HG03342 (cell line): Measurements from ENCODE around the gene ROBO4.

Experiments used
- ATAC-seq: cut with Tn5 transposase; IDR thresholded peaks from one replicate; pipeline ENCODE4 v1.9.1; 2021; ENCODE audit warnings: mild to moderate bottlenecking, moderate library complexity; ENCODE audit not compliant: unreplicated experiment

Gene ROBO4

DNA sequence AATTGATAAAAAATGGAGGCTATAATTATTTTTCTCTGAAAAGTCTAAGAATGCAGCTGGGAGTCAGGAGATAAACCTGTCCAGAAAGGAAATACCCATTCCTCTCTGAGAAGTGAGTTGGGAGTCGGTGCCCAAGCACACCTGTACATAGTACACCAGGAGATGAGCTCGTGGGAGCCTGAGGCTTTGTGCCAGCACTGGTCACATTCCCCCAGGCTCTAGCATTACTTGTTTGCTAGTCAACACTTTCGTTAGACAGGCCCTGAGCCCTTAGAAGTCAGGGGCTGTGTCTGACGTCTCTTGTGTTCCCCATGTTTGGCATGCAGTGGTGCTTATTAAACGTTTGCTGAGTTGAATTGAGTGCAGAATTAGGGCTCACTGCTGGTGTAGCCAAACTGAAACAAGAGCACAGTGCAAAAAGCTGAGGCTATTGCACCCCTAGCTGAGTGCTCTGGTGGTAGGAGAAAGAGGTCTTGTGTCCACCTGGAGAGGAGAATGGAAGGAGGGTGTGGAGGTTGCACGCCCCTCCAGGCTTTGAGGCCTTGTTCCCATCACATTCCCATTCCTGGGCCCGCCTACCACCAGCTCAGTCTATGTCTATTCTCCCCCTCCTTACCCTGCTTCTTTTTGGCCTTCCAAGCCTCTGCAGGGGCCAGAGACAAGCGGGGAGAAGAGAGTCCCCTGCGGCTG is 6.8 kb downstream of the ROBO4 start:
- ATAC-seq, result no peak

- ATAC-seq, result no peak
Measured at GRCh38 chr11:124890151-124890550, 7.5 kb downstream of the ROBO4 start.

- ATAC-seq, result no peak
Measured at GRCh38 chr11:124889191-124890091, 8.2 kb downstream of the ROBO4 start.

GRCh38 chr11:124887667-124888013 is 10.0 kb downstream of the ROBO4 start:
- no peak for ATAC-seq

DNA sequence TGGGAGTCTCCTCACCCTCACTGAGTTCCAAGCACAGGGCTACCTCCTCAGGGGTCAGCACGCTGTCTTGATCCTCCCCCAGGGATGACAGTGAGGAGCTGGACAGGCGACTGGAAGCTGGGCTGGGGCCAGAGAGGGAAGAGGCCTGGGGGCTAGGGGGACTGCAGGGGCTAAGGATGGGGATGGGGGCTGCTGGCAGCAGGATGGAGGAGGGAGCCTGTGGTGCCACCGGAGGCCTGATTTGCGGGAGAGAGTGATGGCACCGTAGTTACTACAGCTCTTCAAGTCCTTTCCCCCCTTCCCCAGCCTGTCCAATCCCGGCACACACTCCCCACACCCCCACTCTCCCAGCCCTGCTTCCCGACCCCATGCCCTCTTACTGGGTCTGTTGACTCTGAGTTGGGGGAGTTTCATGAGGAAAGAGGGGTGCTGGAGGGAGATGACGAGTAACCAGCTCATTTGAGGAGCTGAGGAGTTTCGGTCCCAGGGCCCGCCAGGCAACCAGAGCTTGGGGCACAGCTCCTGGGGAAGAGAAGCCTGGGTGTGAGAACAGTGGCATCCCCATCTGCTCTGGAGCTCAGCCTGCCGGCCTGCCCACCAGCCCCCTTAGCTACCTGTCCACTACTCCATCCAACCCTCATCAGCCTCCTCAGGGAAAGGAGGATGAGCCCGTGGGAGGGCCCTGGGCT is 10.5 kb downstream of the ROBO4 start:
- no peak for ATAC-seq

- ATAC-seq, result no peak
Measured at GRCh38 chr11:124886476-124886875, 11.2 kb downstream of the ROBO4 start.

DNA sequence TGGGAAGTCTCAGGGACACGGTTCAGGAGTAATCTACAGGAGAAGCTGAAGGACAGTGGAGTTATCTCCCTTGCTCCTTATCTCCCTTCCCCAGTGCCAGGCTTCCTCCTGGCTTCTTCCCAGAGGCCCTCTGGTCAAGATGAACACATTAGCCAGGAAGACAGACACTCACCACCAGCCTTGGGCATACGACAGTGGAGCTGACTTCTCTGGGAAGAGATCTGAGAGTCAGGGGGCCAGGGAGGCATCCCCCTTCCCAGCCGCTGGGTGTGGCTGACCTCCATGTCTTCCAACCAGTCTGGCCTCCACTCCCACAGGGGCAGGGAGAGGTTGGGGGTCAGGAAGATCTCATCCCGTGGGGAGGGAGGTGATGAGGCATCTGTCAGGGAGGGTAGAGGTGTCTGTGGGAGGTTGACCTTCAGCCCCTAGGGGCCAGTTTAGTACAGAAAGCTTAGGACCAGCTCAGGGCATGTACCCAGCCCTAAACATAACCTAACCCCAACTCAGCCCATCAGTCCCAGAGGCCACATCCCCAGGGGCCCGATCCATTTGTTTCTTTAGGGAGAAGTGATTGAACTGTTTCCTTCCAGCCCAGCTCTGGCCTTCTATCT is 12.7 kb downstream of the ROBO4 start:
- ATAC-seq, result no peak

- no peak for ATAC-seq
Measured at GRCh38 chr11:124884340-124884739, 13.3 kb downstream of the ROBO4 start.

DNA sequence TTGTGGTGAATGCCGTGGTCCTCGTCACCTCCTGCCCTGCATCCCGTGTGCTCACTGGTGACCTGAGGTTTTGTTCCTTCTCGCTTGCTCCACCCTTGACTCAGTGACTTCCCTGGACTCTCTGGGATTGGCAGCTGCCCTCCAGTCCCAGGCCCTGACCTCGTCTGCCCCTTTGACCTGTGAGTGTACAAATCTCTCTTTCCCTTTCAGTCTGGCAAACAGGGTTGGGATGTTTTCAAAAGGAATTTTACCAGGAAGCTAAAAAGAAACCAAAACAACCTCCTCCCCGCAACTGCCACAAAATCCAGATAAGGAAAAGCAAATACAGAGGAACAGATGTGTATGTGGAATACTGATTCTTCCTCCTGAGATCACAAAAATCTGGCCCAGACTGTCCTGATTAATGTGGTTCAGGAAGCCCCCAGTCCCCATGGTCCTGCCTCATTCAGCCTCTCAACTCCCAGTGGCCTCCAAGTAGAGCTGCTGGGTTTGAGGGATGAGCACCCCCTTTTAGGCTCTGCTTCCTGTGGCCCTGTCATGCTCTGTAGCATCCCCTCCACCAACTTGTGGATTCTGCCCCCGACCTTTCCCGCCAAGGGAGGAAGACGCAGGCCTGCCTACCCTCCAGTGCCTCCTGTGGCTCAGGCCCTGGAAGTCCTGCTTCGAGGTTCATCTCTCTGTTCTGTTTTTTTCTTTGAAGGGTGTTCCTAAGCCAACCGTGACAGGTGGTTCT is 15.2 kb downstream of the ROBO4 start:
- no peak for ATAC-seq

DNA sequence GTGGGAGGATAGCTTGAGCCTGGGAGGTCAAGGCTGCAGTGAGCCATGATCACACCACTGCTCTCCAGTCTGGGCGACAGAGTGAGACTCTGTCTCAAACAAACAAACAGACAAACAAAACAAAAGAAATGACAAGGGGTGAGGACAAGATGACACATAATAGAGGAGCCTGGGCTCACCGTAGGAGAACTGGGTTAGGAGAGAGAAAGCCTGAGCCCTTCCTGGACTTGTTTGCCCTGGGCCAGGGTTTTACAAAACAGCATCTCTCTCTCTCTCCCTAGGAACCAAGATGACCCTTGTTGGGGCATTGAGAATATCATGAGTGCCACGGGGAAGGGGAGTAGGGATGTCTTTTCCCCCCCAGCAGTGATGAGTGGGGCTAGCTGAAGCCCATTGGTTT is 16.7 kb downstream of the ROBO4 start:
- no peak for ATAC-seq

GRCh38 chr11:124880290-124880611 is 17.4 kb downstream of the ROBO4 start:
- ATAC-seq, result no peak

GRCh38 chr11:124879493-124880289 is 18.0 kb downstream of the ROBO4 start:
- ATAC-seq, result no peak

DNA sequence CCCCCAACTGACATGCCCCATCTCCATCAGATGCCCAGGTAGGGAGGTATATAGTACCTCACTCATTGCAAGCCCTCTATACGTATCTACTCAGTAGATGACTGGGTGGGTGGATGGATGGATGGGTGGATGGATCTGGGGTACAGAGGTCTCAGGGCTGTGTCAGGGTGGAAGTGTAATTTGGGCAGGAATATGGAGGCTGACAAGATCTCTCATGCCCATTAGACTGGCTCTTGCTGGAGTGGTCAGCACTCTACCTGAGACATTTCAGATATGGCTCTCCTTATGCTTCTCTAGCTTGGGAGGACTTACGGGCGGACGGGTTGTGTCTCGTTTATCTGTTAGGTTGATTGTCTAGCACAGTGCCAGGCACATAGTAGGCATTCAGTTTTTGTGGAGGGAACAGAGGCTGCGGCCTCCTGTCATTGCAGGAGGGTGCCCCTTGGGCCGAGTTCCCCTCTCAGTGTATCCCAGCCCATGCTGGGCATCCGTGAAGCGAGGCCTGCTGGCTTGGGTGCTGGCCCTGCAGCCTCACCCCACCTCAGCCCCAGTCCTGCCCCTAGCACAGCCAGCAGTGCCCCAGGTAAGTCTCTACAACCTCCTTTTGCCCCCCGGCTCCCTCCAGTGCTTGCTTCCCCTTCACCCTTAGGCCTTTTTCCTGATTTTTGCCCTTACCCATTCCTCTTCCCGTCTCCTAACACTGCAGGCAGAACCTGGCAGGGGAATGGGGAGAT is 18.7 kb downstream of the ROBO4 start:
- no peak for ATAC-seq

DNA sequence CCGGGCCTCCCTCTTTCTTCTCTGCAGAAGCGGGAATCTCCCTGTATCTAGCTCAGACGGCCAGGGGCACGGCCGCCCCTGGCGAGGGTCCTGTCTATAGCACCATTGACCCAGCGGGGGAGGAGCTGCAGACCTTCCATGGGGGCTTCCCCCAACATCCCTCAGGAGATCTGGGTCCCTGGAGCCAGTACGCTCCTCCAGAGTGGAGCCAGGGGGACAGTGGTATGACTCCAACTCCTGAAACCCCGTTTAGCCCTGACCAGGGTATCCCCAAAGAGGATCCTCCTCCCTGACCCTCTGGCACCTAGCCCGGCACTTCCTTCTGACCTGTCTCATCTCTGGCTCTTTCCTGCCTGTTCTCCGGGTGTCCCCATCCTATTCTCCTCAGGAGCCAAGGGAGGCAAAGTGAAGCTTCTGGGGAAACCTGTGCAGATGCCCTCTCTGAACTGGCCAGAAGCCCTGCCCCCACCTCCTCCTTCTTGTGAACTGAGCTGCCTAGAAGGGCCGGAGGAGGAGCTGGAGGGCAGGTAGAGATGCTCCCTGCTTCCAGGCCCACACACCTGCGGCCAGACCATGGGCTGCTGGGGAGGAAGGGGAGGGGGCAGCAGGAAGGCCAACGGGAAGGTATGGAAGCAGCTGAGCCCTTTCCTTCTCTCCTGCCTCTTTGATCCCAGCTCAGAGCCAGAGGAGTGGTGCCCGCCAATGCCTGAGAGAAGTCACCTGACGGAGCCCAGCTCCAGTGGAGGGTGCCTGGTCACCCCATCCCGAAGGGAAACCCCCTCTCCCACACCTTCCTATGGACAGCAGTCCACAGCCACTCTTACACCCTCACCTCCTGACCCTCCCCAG is 19.5 kb downstream of the ROBO4 start:
- no peak for ATAC-seq

DNA sequence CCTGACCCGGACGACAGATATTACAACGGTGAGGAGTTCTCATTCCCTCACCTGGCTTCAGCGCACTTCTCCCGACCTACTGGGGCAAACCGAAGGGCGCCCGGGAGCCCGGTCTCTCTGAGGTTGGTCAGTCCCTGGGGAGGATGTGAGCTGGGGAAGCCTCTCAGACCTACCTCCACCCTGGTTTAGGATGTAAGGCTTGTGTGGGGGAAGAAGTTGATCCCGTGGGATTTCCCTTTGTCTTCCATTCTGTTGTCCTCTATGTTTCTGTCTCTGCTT is 20.1 kb downstream of the ROBO4 start:
- ATAC-seq, result no peak

GRCh38 chr11:124876818-124877630 is 20.6 kb downstream of the ROBO4 start:
- no peak for ATAC-seq

GRCh38 chr11:124875943-124876817 is 21.5 kb downstream of the ROBO4 start:
- ATAC-seq, result peak; percentile 89
